OCI-LY1 (cell line): ENCODE results near the gene FOXQ1.

Experiments used
- H2AFZ ChIP-seq: fragments of 200-600 bp; sonication (generic), shearing (Covaris generic); 2 replicates; pipeline ENCODE4 v1.6.0; 2014; ENCODE audit warnings: antibody characterized with exemption, mild to moderate bottlenecking, low read length
- H3F3A ChIP-seq: fragments of 200-600 bp; sonication (generic), shearing (Covaris generic); 2 replicates; pipeline ENCODE4 v1.6.0; 2014; ENCODE audit warnings: mild to moderate bottlenecking, antibody characterized with exemption, low read length, moderate library complexity; ENCODE audit not compliant: insufficient read depth
- H3K27ac ChIP-seq: fragments of 200-600 bp; sonication (generic); 2 replicates; pipeline ENCODE4 v1.5.1; 2014; ENCODE audit warnings: low read length, mixed run types, mild to moderate bottlenecking, low read depth; ENCODE audit not compliant: poor library complexity, severe bottlenecking
- H3K27me3 ChIP-seq: fragments of 200-600 bp; sonication (generic); 2 replicates; pipeline ENCODE4 v1.6.0; 2014; ENCODE audit warnings: antibody characterized with exemption, mild to moderate bottlenecking, low read length, moderate library complexity; ENCODE audit not compliant: insufficient read depth
- H3K36me3 ChIP-seq: fragments of 200-600 bp; sonication (generic); 2 replicates; pipeline ENCODE4 v1.6.1; 2014; ENCODE audit warnings: mild to moderate bottlenecking, antibody characterized with exemption, low read length, moderate library complexity, mixed read lengths; ENCODE audit not compliant: insufficient read depth
- H3K4me1 ChIP-seq: fragments of 200-600 bp; sonication (generic); 2 replicates; pipeline ENCODE4 v1.5.1; 2014; ENCODE audit warnings: mild to moderate bottlenecking, low read length, moderate library complexity; ENCODE audit not compliant: insufficient read depth, severe bottlenecking
- H3K4me2 ChIP-seq: fragments of 200-600 bp; sonication (generic), shearing (Covaris generic); 2 replicates; pipeline ENCODE4 v1.6.1; 2014; ENCODE audit warnings: low read length
- H3K4me3 ChIP-seq: fragments of 200-600 bp; sonication (generic); 2 replicates; pipeline ENCODE4 v1.5.1; 2014; ENCODE audit warnings: low read length, low read depth, mild to moderate bottlenecking, mixed read lengths; ENCODE audit not compliant: poor library complexity, severe bottlenecking
- H3K79me2 ChIP-seq: fragments of 200-600 bp; shearing (Covaris generic); 2 replicates; pipeline ENCODE4 v1.6.1; 2016; ENCODE audit warnings: mixed run types, low read length, mixed read lengths; ENCODE audit not compliant: insufficient read depth
- H3K9ac ChIP-seq: fragments of 200-600 bp; sonication (generic), shearing (Covaris generic); 2 replicates; pipeline ENCODE4 v1.6.1; 2014; ENCODE audit warnings: mild to moderate bottlenecking, low read length, mixed read lengths
- H3K9me2 ChIP-seq: fragments of 200-600 bp; sonication (generic), shearing (Covaris generic); 2 replicates; pipeline ENCODE4 v1.6.1; 2014; ENCODE audit warnings: low read depth, mild to moderate bottlenecking, low read length, mixed read lengths
- H3K9me3 ChIP-seq: fragments of 200-600 bp; shearing (Covaris generic); 2 replicates; pipeline ENCODE4 v1.6.1; 2014; ENCODE audit warnings: low read length, mixed read lengths
- H4K20me1 ChIP-seq: fragments of 200-600 bp; sonication (generic), shearing (Covaris generic); 2 replicates; pipeline ENCODE4 v1.6.0; 2016; ENCODE audit warnings: mild to moderate bottlenecking, low read length; ENCODE audit not compliant: insufficient read depth
- CTCF ChIP-seq: fragments of 200-600 bp; sonication (generic), shearing (Covaris generic); IDR thresholded peaks from 2 replicates; pipeline ENCODE4 v1.5.1; 2017; ENCODE audit warnings: mild to moderate bottlenecking, antibody characterized with exemption, low read length, moderate library complexity, mixed read lengths
- EZH2 ChIP-seq: fragments of 200-600 bp; sonication (generic), shearing (Covaris generic); IDR thresholded peaks from 2 replicates; pipeline ENCODE4 v1.8.0; 2017; ENCODE audit warnings: borderline replicate concordance, mixed run types, mild to moderate bottlenecking, antibody characterized with exemption, low read length, moderate library complexity, mixed read lengths

Gene FOXQ1

GRCh38 chr6:1296079-1296478 lies 15.8 kb upstream of the FOXQ1 start:
- TF ChIP-seq EZH2 = no peak
- no peak for TF ChIP-seq CTCF
- Histone ChIP-seq H4K20me1 (no peaks in the 10 kb centered on the region), H3K9me3 (no peaks in the 10 kb centered on the region), H2AFZ (no peak overlapping the region), H3K4me3 (no peak overlapping the region), H3K27ac (no peak overlapping the region), H3K79me2 (no peaks in the 10 kb centered on the region), H3K27me3 (no peaks in the 10 kb centered on the region), H3K4me2 (no peak overlapping the region), H3F3A (no peaks in the 10 kb centered on the region), H3K9ac (no peak overlapping the region), H3K36me3 (no peaks in the 10 kb centered on the region), H3K9me2 (no peaks in the 10 kb centered on the region), H3K4me1 (no peaks in the 10 kb centered on the region)

GRCh38 chr6:1296542-1296941 lies 15.4 kb upstream of the FOXQ1 start:
- Histone ChIP-seq H3K4me3 (no peak overlapping the region), H3K4me1 (no peaks in the 10 kb centered on the region), H3K79me2 (no peaks in the 10 kb centered on the region), H2AFZ (no peak overlapping the region), H3K9ac (no peak overlapping the region), H3K4me2 (no peak overlapping the region), H3F3A (no peaks in the 10 kb centered on the region), H4K20me1 (no peaks in the 10 kb centered on the region), H3K9me2 (no peaks in the 10 kb centered on the region), H3K9me3 (no peaks in the 10 kb centered on the region), H3K36me3 (no peaks in the 10 kb centered on the region), H3K27ac (no peak overlapping the region), H3K27me3 (no peaks in the 10 kb centered on the region)
- TF ChIP-seq CTCF (no peak), EZH2 (no peak)

GRCh38 chr6:1297746-1298145 lies 14.2 kb upstream of the FOXQ1 start:
- Histone ChIP-seq H3K9me2 (no peaks in the 10 kb centered on the region), H3K27me3 (no peaks in the 10 kb centered on the region), H3K4me3 (no peak overlapping the region), H3K9ac (no peak overlapping the region), H3K36me3 (no peaks in the 10 kb centered on the region), H2AFZ (no peak overlapping the region), H3K79me2 (no peaks in the 10 kb centered on the region), H3F3A (no peaks in the 10 kb centered on the region), H3K9me3 (no peaks in the 10 kb centered on the region), H3K27ac (no peak overlapping the region), H4K20me1 (no peaks in the 10 kb centered on the region), H3K4me2 (no peak overlapping the region), H3K4me1 (no peaks in the 10 kb centered on the region)
- no peak for TF ChIP-seq EZH2
- TF ChIP-seq CTCF = no peak
